AG04450 (cell line): Measurements from ENCODE around the gene TTC9. TPM values are rescaled to one million over a fixed set of nuclear protein-coding genes. Genes with fewer than 3 reads are reported as not detected.

ENCODE experiments used
- CTCF ChIA-PET: fragments of 300-600, 350-600 bp; formaldehyde crosslinking; extraction: SDS; loops from one replicate; lab custom pipeline; 2022; ENCODE audit warnings: antibody characterized with exemption, inconsistent platforms; lab: Charles Lee
- POLR2A ChIA-PET: fragments of 350-600 bp; formaldehyde crosslinking; extraction: SDS; loops from one replicate; lab custom pipeline; 2021; ENCODE audit warnings: antibody characterized with exemption, inconsistent platforms; lab: Yijun Ruan, JAX
- DNase-seq: peaks from one replicate; pipeline ENCODE4 v3.0.0-alpha.2; 2011; ENCODE audit warnings: low read depth, low spot score
- H3K27ac ChIP-seq: one replicate; pipeline ENCODE4 v1.5.1; 2012; ENCODE audit warnings: low read depth, low read length, control low read depth
- H3K27me3 ChIP-seq: one replicate; pipeline ENCODE4 v1.6.0; 2012; ENCODE audit warnings: low read length; ENCODE audit not compliant: control insufficient read depth, insufficient read depth
- H3K4me3 ChIP-seq: 2 replicates; pipeline ENCODE4 v1.5.1; 2011; ENCODE audit warnings: mild to moderate bottlenecking, low read depth, low read length, control low read depth
- H3K9me3 ChIP-seq: 2 replicates; pipeline ENCODE4 v1.5.1; 2012; ENCODE audit warnings: low read length; ENCODE audit not compliant: control insufficient read depth, insufficient read depth
- polyA plus RNA-seq: library from polyadenylated mRNA; depleted of rRNA; stranded (reverse); fragments of >200 nt; gene quantifications from 2 replicates; pipeline ENCODE4 v1.2.3, GENCODE V29; 2011
- TF ChIP-seq, protein P1 (sequence below): IDR thresholded peaks from 2 replicates; pipeline ENCODE4 v1.5.1; 2011; ENCODE audit warnings: low read depth, low read length, control low read depth, inconsistent platforms

The TTC9 gene
- polyA plus RNA-seq, 1 experiment: 0.02 TPM

DNA sequence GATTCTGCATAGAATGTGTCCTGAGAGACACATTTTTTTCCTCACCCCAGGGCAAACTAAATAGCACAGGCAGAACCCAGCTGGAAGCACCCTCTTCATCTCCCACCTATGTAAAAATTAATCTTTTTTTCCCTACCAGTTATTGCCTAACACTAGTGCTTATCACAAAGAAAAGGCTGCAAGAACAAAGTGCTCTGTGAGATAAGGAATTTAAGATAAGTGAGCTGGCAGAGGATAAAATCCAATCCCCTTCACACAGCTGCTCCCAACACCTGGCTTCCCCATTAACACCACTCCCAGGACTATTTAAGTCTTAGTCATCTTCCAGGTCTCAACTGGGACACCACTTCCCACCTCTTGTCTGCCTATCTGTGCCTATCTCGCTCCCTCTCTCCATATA is 75.2 kb downstream of the TTC9 start:
- CTCF ChIA-PET: no interaction called here
- Histone ChIP-seq H3K9me3 (no peaks in the 10 kb centered on the region), H3K27me3 (peaks cover 6% of the 10 kb centered on the region), H3K4me3 (no peak overlapping the region), H3K27ac (no peak overlapping the region)
- no peak for DNase-seq
- TF ChIP-seq, protein P1, sequence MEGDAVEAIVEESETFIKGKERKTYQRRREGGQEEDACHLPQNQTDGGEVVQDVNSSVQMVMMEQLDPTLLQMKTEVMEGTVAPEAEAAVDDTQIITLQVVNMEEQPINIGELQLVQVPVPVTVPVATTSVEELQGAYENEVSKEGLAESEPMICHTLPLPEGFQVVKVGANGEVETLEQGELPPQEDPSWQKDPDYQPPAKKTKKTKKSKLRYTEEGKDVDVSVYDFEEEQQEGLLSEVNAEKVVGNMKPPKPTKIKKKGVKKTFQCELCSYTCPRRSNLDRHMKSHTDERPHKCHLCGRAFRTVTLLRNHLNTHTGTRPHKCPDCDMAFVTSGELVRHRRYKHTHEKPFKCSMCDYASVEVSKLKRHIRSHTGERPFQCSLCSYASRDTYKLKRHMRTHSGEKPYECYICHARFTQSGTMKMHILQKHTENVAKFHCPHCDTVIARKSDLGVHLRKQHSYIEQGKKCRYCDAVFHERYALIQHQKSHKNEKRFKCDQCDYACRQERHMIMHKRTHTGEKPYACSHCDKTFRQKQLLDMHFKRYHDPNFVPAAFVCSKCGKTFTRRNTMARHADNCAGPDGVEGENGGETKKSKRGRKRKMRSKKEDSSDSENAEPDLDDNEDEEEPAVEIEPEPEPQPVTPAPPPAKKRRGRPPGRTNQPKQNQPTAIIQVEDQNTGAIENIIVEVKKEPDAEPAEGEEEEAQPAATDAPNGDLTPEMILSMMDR: no peak
- POLR2A ChIA-PET: no interaction called here

DNA sequence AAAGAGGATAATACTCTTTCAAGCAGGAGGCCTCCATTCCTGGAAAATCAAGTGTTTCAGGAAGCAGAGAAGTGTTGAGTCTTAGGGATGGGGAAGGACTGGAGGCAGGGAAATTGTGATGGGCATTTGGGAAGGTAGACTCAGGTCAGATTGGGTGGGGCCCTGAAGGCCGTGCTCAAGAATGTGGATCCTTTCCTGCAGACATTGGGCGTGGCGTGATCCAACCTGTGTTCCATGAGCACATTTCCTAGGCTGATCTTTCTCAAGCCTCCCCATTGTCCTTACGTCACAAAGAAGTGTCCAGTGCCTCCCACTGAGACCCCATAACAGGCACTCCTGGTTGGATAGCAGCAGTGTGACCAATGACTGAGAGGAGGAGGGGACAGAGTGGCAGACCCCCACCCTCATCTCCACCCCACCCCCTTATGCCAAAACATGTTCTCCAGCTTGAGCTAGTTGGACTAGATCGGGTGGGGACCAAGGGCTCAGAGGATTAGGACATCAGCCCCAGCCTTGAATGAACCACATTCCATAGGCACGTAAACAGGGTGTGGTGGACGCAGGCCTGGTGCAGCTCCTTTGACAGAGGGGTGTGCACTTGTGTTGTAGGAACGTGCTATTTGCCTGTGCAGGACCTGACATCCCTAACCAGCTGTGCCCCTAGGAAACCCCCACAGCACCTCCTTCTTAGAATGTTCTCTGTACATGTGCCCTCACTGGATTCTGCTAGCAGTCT is 76.8 kb downstream of the TTC9 start:
- no peaks in the 10 kb centered on the region for H3K9me3 ChIP-seq
- peaks cover 8% of the 10 kb centered on the region for H3K27me3 ChIP-seq
- ChIA-PET POLR2A (no interaction called here), CTCF (no interaction called here)
- no peak overlapping the region for H3K4me3 ChIP-seq
- TF ChIP-seq, protein P1: no peak
- DNase-seq: no peak
- H3K27ac ChIP-seq: no peak overlapping the region

DNA sequence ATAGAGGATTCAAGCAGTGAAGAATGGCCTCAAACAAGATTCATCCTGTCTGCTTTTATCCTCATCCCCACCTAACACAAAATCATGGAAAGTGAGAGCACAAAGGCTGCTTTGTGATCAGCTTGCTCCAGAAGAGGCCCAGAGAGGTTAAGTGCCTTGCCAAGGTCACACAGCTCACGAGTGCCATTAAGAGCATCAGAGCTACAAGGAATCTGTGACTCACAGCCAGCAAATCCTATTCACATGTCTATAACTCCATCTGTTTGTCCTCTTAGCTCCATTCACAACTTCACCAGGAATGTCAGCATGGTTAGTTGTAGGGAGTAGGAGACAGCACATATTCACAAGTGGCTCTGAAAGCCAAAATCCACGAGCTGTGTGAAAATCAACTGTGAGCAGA is 79.8 kb downstream of the TTC9 start:
- CTCF ChIA-PET: interaction anchor here (2.5 kb wide), 1 partner anchor 9 kb away, joined by 12 read pairs; no protein-coding TSS in a partner anchor
- no peak overlapping the region for H3K27ac ChIP-seq
- DNase-seq: no peak
- no peaks in the 10 kb centered on the region for H3K9me3 ChIP-seq
- TF ChIP-seq, protein P1: no peak
- no peak overlapping the region for H3K4me3 ChIP-seq
- POLR2A ChIA-PET: no interaction called here
- H3K27me3 ChIP-seq: peaks cover 10% of the 10 kb centered on the region

DNA sequence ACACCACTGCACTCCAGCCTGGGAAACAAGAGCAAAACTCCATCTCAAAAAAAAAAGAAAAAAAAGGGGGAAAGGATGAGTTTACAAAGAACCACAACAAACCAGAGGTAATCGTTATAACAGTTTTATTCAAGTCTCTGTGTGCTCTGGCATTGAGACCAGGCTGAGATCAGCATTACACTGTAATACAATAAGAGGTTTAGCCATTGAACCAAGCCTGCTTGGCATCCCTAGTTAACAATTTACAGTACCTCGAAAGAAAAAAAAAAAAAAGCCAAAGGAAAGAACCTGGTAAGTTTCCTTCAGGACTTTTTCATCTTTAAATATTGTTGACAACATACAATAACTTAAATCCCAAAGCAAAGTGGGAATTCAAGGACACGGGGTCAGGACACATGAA is 80.7 kb downstream of the TTC9 start:
- POLR2A ChIA-PET: no interaction called here

DNA sequence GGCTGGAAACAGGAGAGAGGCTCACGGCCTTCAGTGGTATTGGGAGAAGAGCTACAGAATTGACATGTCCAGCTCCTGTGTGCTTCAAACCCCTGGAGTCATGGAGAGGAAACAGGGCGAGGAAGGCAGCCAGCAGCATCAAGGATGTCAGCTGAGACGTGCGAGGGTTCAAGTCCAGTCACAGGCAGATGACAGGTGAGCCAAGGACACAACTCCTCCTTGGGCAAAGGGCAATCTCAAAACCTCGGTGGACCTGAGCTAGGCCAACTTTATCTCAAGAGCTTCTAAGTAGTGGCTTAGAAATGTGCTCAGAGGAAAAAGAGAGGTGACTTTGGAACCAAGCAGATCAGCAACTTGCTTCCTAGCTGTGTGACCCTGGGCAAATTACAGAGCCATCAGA is 81.6 kb downstream of the TTC9 start:
- H3K27ac ChIP-seq: no peak overlapping the region
- H3K27me3 ChIP-seq: peaks cover 10% of the 10 kb centered on the region
- no peaks in the 10 kb centered on the region for H3K9me3 ChIP-seq
- TF ChIP-seq, protein P1: no peak
- no peak for DNase-seq
- H3K4me3 ChIP-seq: no peak overlapping the region
- CTCF ChIA-PET: interaction anchor here (2.5 kb wide), 1 partner anchor 10 kb away, joined by 12 read pairs; no protein-coding TSS in a partner anchor
- POLR2A ChIA-PET: no interaction called here

More for the DNA sequence above, 80.7 kb downstream of the TTC9 start:
- no peak overlapping the region for H3K4me3 ChIP-seq
- no peaks in the 10 kb centered on the region for H3K9me3 ChIP-seq
- peaks cover 10% of the 10 kb centered on the region for H3K27me3 ChIP-seq
- TF ChIP-seq, protein P1: no peak
- H3K27ac ChIP-seq: no peak overlapping the region
- DNase-seq: no peak
- CTCF ChIA-PET: interaction anchor here (2.5 kb wide), 1 partner anchor 9 kb away, joined by 12 read pairs; no protein-coding TSS in a partner anchor
